ENCODE measurements around the gene MED12L. TPM values are rescaled to one million over a fixed set of nuclear protein-coding genes. Genes with fewer than 3 reads are reported as not detected.
"Not testable (repeated sequence)": the region's sequence is repeated elsewhere in the genome, so short reads cannot be mapped to it uniquely, and the experiment has no call there.

MED12L gene
- total RNA-seq, 1 donor from 2014 or later: 0.43 TPM

- no peak overlapping the region for H3K27ac ChIP-seq
- no peak overlapping the region for H3K4me3 ChIP-seq
- DNase-seq (ENCODE audit: low spot score in 2 of 2): no peak
- H3K9me3 ChIP-seq: no peaks in the 10 kb centered on the region
- H3K27me3 ChIP-seq: no peaks in the 10 kb centered on the region
- no peak for TF ChIP-seq CTCF (IDR thresholded peaks at IDR 0.05)
- no peaks in the 10 kb centered on the region for H3K36me3 ChIP-seq
- H3K4me1 ChIP-seq: no peaks in the 10 kb centered on the region
- intact Hi-C loops (cut with DNase I): no loop called here
Measured at GRCh38 chr3:151165226-151165625, 79.8 kb downstream of the MED12L start.

DNA sequence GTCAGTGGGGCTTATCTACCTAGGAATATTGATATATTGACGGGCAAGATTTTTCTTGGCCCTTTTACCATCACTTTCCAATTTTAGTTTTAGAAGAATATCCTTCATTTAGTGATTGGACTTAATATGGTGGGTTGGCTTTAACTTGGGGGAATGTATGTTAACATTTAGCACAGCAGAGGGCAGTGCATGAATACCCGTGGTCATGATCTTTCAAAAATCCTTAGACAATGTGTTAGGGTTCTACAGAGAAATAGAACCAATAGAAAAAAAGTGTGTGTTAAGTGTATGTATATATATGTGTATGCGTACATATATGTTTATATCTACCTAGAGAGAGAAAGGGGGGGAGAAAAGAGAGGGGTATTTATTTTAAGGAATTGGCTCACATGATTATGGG is 80.7 kb downstream of the MED12L start:
- intact Hi-C loops (cut with DNase I): no loop called here
- no peaks in the 10 kb centered on the region for H3K36me3 ChIP-seq
- H3K27ac ChIP-seq: no peak overlapping the region
- no peak for TF ChIP-seq CTCF (IDR thresholded peaks at IDR 0.05)
- no peaks in the 10 kb centered on the region for H3K9me3 ChIP-seq
- no peak overlapping the region for H3K4me3 ChIP-seq
- DNase-seq (ENCODE audit: low spot score in 2 of 2): no peak
- no peaks in the 10 kb centered on the region for H3K27me3 ChIP-seq
- H3K4me1 ChIP-seq: no peaks in the 10 kb centered on the region

DNA sequence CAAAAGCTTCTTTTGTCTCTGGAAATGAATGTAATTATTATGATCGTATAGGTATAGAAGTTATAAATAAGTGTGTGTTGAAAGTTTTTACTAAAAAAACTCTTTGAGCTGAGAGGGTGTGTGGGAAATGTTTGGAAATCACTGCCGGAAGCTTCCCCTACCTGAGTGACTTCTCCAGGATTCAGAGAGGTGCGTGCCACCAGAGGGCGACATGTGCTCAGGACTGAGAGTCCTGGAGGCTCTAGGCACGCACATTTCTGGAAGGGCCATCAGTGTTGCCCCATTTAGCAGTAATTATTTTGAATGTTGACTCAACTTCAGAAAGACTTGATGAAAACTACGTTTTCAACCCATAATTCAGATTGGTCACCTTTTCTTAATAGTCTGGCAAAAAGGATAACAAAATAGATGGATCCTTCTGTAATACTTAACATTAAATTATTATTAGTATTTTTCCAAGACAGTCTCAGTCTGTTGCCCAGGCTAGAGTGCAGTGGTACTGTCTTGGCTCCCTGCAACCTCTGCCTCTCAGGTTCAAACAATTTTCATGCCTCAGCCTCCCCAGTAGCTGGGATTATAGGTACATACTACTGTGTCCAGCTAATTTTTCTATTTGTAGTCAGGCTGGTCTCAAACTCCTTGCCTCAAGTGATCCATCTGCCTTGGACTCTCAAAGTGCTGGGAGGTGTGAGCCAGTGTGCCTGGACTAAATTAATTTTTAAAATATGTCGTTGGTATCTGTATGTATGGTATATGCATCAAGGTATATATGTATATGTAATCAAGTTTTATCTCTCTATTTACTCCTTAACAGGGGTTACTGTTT is 83.0 kb downstream of the MED12L start:
- Histone ChIP-seq H3K9me3 (no peaks in the 10 kb centered on the region), H3K36me3 (no peaks in the 10 kb centered on the region), H3K27ac (peak overlapping the region in 1 of 2 donors; percentile 33), H3K4me1 (no peaks in the 10 kb centered on the region), H3K4me3 (no peak overlapping the region), H3K27me3 (no peaks in the 10 kb centered on the region)
- intact Hi-C loops (cut with DNase I): loop anchor here (1.0 kb wide), 1 partner anchor 114 kb away; no protein-coding TSS in a partner anchor
- peak; percentile 48 to 63 (median 56) for TF ChIP-seq CTCF (IDR thresholded peaks at IDR 0.05)
- peak in 1 of 2 donors; percentile 81 for DNase-seq (ENCODE audit: low spot score in 2 of 2)

GRCh38 chr3:151169262-151169947 is 83.9 kb downstream of the MED12L start:
- H3K4me3 ChIP-seq: no peak overlapping the region
- H3K27ac ChIP-seq: peak overlapping the region in 1 of 2 donors; percentile 33
- no peaks in the 10 kb centered on the region for H3K4me1 ChIP-seq
- H3K36me3 ChIP-seq: no peaks in the 10 kb centered on the region
- TF ChIP-seq CTCF (IDR thresholded peaks at IDR 0.05): no peak
- H3K9me3 ChIP-seq: no peaks in the 10 kb centered on the region
- H3K27me3 ChIP-seq: no peaks in the 10 kb centered on the region
- intact Hi-C loops (cut with DNase I): no loop called here
- no peak for DNase-seq (ENCODE audit: low spot score in 2 of 2)

DNA sequence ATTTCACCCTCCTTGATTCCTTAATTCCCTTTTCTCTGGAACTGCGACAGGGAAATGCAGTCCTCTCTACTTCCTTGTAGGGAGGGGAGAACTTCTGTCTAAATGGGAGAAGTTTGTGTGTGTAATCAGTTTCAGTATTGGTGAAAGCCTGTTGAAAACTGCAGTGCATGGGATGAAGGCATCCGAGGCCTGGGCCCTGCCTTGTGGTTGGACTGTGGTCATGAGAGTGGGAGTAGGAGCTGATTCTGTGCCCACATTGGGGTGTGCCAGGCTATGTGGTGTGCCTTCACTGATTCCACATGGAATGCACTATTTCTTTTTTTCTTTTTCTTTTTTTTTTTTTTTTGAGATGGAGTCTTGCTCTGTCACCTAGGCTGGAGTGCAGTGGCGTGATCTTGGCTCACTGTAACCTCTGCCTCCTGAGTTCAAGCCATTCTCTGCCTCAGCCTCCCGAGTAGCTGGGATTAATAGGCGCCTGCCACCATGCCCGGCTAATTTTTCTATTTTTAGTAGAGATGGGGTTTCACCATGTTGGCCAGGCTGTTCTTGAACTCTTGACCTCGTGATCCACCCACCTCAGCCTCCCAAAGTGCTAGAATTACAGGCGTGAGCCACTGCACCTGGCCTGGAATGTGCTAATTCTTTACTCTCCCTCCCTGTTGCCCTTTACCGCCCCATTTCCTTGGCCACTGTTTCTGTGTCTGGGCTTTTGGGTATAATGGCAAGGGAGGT is 84.7 kb downstream of the MED12L start:
- H3K9me3 ChIP-seq; intact Hi-C loops (cut with DNase I); H3K27me3 ChIP-seq; H3K36me3 ChIP-seq; H3K4me1 ChIP-seq; H3K4me3 ChIP-seq: not testable (repeated sequence)
- peak overlapping the region in 1 of 2 donors; percentile 39 for H3K27ac ChIP-seq
- peak; percentile 36 to 70 for DNase-seq (ENCODE audit: low spot score in 2 of 2)
